Ovary (tissue), 9 donors: ENCODE results near the gene CNTN5. TPM values are rescaled to one million over a fixed set of nuclear protein-coding genes. Genes with fewer than 3 reads are reported as not detected.

Experiments used
- DNase-seq, 5 donors: peaks; one replicate each; pipeline ENCODE4 v3.0.0-alpha.2; 2019 to 2020
- H3K27ac ChIP-seq, 2 donors: fragments of 200-600 bp; one replicate each; pipeline versions ENCODE4 v1.5.1 to v1.8.0; 2019 to 2022
- H3K27me3 ChIP-seq: fragments of 200-600 bp; one replicate; pipeline ENCODE4 v1.8.0; 2022
- H3K36me3 ChIP-seq: fragments of 200-600 bp; sonication (generic); one replicate; pipeline ENCODE4 v1.5.1; 2019
- H3K4me1 ChIP-seq: one replicate; pipeline ENCODE4 v1.8.1; 2013; ENCODE audit warnings: mild to moderate bottlenecking, moderate library complexity; ENCODE audit not compliant: insufficient read depth
- H3K4me3 ChIP-seq: fragments of 200-600 bp; sonication (generic); one replicate; pipeline ENCODE4 v1.5.1; 2017
- H3K9me3 ChIP-seq, 2 donors: fragments of 200-600 bp in 1 of 2; sonication (generic) in 1 of 2; one replicate each; pipeline versions ENCODE4 v1.5.1 to v1.8.1; 2013 to 2019; ENCODE audit warnings: mild to moderate bottlenecking in 1 of 2, moderate library complexity in 1 of 2
- CTCF ChIP-seq, 3 donors: fragments of 450-650 bp in 2 of 3; fragments of 200-600 bp in 1 of 3; IDR thresholded peaks; one replicate each; pipeline versions ENCODE4 v1.5.1 to v1.8.0; 2016 to 2022; ENCODE audit warnings: antibody characterized with exemption in 3 of 3, mild to moderate bottlenecking in 1 of 3
- EP300 ChIP-seq: sonication (generic); formaldehyde crosslinking; IDR thresholded peaks from one replicate; pipeline ENCODE4 v1.6.1; 2017; ENCODE audit warnings: antibody characterized with exemption
- POLR2A ChIP-seq: fragments of 450-650 bp; IDR thresholded peaks from one replicate; pipeline ENCODE4 v1.6.1; 2017; ENCODE audit warnings: antibody characterized with exemption, mild to moderate bottlenecking, moderate library complexity
- WGBS, 3 donors: extraction: QIAGEN DNeasy Blood & Tissue Kit in 1 of 3; methylation state at CpG; one replicate each; pipeline versions ENCODE4 v1.1.5 to v1.1.7; 2013 to 2017; 5-methylcytosine and 5-hydroxymethylcytosine counted together
- intact Hi-C, 4 donors: fragments of 100-400 bp; cut with DNase I; formaldehyde crosslinking; loops; one replicate each; pipeline versions ENCODE4 v1.11.0 to v1.15.1; 2022 to 2023
- polyA plus RNA-seq, 2 donors: library from polyadenylated mRNA; stranded (reverse); fragments of 200-250 nt in 1 of 2; fragments of 350-450 nt in 1 of 2; fragmentation: Illumina TruSeq in 1 of 2; extraction: RNeasy Lipid Tissue Mini Kit (QIAGEN cat#74804) in 1 of 2; gene quantifications; one replicate each; pipeline ENCODE4 v1.2.3, GENCODE V29; 2013 to 2014
- total RNA-seq, 7 donors: library from RNA; depleted of rRNA in 2 of 7; stranded (reverse); fragments of >200 nt in 2 of 7; fragmentation: NEBNext Ultra II Directional in 3 of 7; extraction: Animal tissue kit (Norgen Biotek cat#: 25700) in 3 of 7; gene quantifications; one replicate each; pipeline versions ENCODE4 v1.1.0 to v1.2.4, GENCODE V29; 2016 to 2023
- donor health status: DM: no; HTN: no; CAD: no; lungs with moderate emphysema.
- donor health status: DM: no; HTN: no; CAD: no.
- donor health status: Bipolar disorder and iron deficiency.
- donor health status: DM: yes; HTN: yes; CAD: no.
- donor health status: DM: no; HTN: no; CAD: no.
- donor health status: DM: yes; HTN: yes; CAD: no.

The CNTN5 gene
- total and polyA plus RNA-seq, 9 donors, result 0.02 to 1.1 (median 0.15) TPM; not detected in 5

- Histone ChIP-seq H3K27ac (no peak overlapping the region), H3K27me3 (no peaks in the 10 kb centered on the region), H3K9me3 (no peaks in the 10 kb centered on the region), H3K36me3 (no peaks in the 10 kb centered on the region), H3K4me1 (no peaks in the 10 kb centered on the region), H3K4me3 (no peak overlapping the region)
- intact Hi-C loops, result no loop called here
- 32 to 40% (median 39%) methylated on average over 3 of the region's 3 CpGs for WGBS, 3 donors
- no peak for DNase-seq
- TF ChIP-seq EP300, result no peak
- no peak for TF ChIP-seq CTCF (IDR thresholded peaks at IDR 0.05)
- no peak for TF ChIP-seq POLR2A
Observed at GRCh38 chr11:100396266-100396665, 1375.5 kb downstream of the CNTN5 start.

- Histone ChIP-seq H3K9me3 (no peaks in the 10 kb centered on the region), H3K4me3 (no peak overlapping the region), H3K4me1 (no peaks in the 10 kb centered on the region), H3K27me3 (no peaks in the 10 kb centered on the region), H3K27ac (no peak overlapping the region), H3K36me3 (no peaks in the 10 kb centered on the region)
- intact Hi-C loops, result no loop called here
- 93 to 95% (median 94%) methylated on average over 3 of the region's 3 CpGs for WGBS, 3 donors
- TF ChIP-seq EP300, result no peak
- no peak for TF ChIP-seq POLR2A
- no peak for TF ChIP-seq CTCF (IDR thresholded peaks at IDR 0.05)
- DNase-seq, result no peak
Observed at GRCh38 chr11:100397401-100397800, 1376.7 kb downstream of the CNTN5 start.

- Histone ChIP-seq H3K36me3 (no peaks in the 10 kb centered on the region), H3K27ac (no peak overlapping the region), H3K9me3 (no peaks in the 10 kb centered on the region), H3K27me3 (no peaks in the 10 kb centered on the region), H3K4me3 (no peak overlapping the region), H3K4me1 (no peaks in the 10 kb centered on the region)
- DNase-seq, result no peak
- TF ChIP-seq EP300, result no peak
- TF ChIP-seq CTCF (IDR thresholded peaks at IDR 0.05), result no peak
- TF ChIP-seq POLR2A, result no peak
- intact Hi-C loops, result no loop called here
- 2 to 9% (median 2%) methylated on average over 2 of the region's 2 CpGs for WGBS, 3 donors
Observed at GRCh38 chr11:100403816-100404215, 1383.1 kb downstream of the CNTN5 start.

GRCh38 chr11:100404907-100405306 is 1384.2 kb downstream of the CNTN5 start:
- Histone ChIP-seq H3K27ac (no peak overlapping the region), H3K36me3 (no peaks in the 10 kb centered on the region), H3K4me1 (no peaks in the 10 kb centered on the region), H3K27me3 (no peaks in the 10 kb centered on the region), H3K9me3 (no peaks in the 10 kb centered on the region), H3K4me3 (no peak overlapping the region)
- TF ChIP-seq CTCF (IDR thresholded peaks at IDR 0.05) (no peak), EP300 (no peak), POLR2A (no peak)
- intact Hi-C loops, result no loop called here
- DNase-seq, result no peak
- WGBS, 3 donors, result 86 to 91% (median 90%) methylated on average over 10 of the region's 10 CpGs
